ENCODE measurements around the gene RNF141. TPM values are rescaled to one million over a fixed set of nuclear protein-coding genes. Genes with fewer than 3 reads are reported as not detected.

The RNF141 gene
- total RNA-seq, 1 donor from 2014 or later = 31.2 TPM

DNA sequence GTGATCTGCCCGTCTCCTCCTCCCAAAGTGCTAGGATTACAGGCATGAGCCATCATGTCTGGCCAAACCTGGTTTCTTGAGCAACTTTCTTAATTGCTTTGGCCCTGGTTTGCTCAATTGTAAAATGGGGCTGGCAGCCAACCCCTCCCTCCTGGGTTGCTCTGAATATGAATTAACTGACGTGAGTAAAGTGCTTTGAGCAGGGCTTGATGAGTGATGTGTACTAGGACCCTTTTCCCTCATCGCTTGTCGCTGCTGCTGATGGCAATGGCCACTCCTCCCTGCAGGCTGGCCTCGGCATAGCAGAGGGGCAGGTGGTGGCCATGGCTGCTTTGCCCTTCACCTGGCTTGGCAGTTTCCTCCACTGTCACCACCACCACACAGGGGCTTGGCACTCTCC, 41.5 kb downstream of the RNF141 start:
- no peak overlapping the region for H3K4me3 ChIP-seq (ENCODE audit: insufficient read depth, low read depth, low read length)
- Mint-ChIP-seq H3K4me1 (ENCODE audit: low read depth, unreplicated experiment) (no peaks in the 10 kb centered on the region), H3K9me3 (ENCODE audit: unreplicated experiment) (no peaks in the 10 kb centered on the region), H3K4me3 (ENCODE audit: unreplicated experiment) (no peak overlapping the region), H3K27ac (ENCODE audit: unreplicated experiment) (no peak overlapping the region), H3K36me3 (ENCODE audit: low read depth, unreplicated experiment) (peaks cover 10% of the 10 kb centered on the region), H3K27me3 (ENCODE audit: low read depth, unreplicated experiment) (no peaks in the 10 kb centered on the region)
- H3K36me3 ChIP-seq (ENCODE audit: insufficient read depth, low read length) = no peaks in the 10 kb centered on the region
- no peaks in the 10 kb centered on the region for H3K4me1 ChIP-seq (ENCODE audit: insufficient read depth, low read length)
- H3K9ac ChIP-seq (ENCODE audit: low read length) = no peak overlapping the region
- H4K20me1 ChIP-seq (ENCODE audit: insufficient read depth, low read length) = no peaks in the 10 kb centered on the region
- FAIRE-seq (no peak), DNase-seq (ENCODE audit: low read depth) (no peak)
- H2AFZ ChIP-seq (ENCODE audit: low read depth, low read length) = no peak overlapping the region
- no peak overlapping the region for H3K4me2 ChIP-seq (ENCODE audit: low read length)
- H3K9me3 ChIP-seq (ENCODE audit: insufficient read depth, low read depth, low read length) = no peaks in the 10 kb centered on the region
- H3K27ac ChIP-seq (ENCODE audit: low read depth, low read length) = no peak overlapping the region
- no peaks in the 10 kb centered on the region for H3K79me2 ChIP-seq (ENCODE audit: insufficient read depth, low read length)
- H3K27me3 ChIP-seq (ENCODE audit: insufficient read depth, low read length) = no peaks in the 10 kb centered on the region
- TF ChIP-seq, protein P1, sequence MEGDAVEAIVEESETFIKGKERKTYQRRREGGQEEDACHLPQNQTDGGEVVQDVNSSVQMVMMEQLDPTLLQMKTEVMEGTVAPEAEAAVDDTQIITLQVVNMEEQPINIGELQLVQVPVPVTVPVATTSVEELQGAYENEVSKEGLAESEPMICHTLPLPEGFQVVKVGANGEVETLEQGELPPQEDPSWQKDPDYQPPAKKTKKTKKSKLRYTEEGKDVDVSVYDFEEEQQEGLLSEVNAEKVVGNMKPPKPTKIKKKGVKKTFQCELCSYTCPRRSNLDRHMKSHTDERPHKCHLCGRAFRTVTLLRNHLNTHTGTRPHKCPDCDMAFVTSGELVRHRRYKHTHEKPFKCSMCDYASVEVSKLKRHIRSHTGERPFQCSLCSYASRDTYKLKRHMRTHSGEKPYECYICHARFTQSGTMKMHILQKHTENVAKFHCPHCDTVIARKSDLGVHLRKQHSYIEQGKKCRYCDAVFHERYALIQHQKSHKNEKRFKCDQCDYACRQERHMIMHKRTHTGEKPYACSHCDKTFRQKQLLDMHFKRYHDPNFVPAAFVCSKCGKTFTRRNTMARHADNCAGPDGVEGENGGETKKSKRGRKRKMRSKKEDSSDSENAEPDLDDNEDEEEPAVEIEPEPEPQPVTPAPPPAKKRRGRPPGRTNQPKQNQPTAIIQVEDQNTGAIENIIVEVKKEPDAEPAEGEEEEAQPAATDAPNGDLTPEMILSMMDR (IDR thresholded peaks at IDR 0.05; ENCODE audit: insufficient read depth, low read depth, low read length) = no peak
- no peak for TF ChIP-seq EZH2 (IDR thresholded peaks at IDR 0.05; ENCODE audit: insufficient read depth, low read length)

DNA sequence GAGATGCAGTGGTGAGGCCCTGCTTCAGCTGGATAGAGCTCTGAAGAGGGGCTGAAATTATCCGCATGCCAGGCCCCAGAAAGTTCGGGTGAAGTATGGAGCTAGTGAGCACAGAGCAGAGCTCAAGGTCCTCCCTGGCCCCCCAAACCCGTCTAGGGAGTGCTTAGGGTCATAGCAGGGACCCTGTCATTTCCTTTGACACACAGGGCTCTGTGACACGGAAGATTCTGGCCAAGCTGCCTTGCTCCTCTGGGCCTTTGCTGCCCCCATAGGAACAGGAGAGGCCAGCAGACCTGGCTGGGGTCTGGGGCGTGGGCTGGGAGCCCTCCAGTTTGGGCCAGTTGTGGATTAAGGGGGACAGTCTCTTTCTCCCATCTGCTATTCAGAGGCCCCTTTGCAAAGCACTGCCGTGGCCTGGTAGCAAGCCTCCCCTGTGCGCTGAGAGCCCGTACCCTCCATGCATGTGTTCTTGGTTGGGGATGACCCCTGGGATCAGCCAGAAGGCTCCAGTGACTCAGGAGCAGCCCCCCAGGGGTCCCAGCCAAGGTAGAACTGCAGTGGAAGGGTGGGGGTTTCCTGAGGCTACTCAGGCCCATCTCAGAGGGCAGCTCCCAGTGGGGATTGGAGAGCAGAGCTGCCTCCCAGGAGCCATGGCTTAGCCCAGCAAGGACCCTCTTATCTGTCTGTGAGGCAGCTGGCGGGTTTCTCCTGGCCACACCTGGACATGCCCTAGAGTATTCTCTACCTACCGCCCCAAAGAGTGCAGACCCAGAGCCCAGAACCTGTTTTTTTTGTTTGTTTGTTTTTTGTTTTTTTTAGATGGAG, 42.3 kb downstream of the RNF141 start:
- H3K27ac Mint-ChIP-seq (ENCODE audit: unreplicated experiment) = no peak overlapping the region
- H3K36me3 ChIP-seq (ENCODE audit: insufficient read depth, low read length) = no peaks in the 10 kb centered on the region
- H3K4me1 ChIP-seq (ENCODE audit: insufficient read depth, low read length) = no peaks in the 10 kb centered on the region
- DNase-seq (ENCODE audit: low read depth) = no peak
- no peaks in the 10 kb centered on the region for H3K27me3 ChIP-seq (ENCODE audit: insufficient read depth, low read length)
- no peak overlapping the region for H3K4me3 Mint-ChIP-seq (ENCODE audit: unreplicated experiment)
- no peaks in the 10 kb centered on the region for H3K79me2 ChIP-seq (ENCODE audit: insufficient read depth, low read length)
- H3K4me1 Mint-ChIP-seq (ENCODE audit: low read depth, unreplicated experiment) = no peaks in the 10 kb centered on the region
- TF ChIP-seq EZH2 (IDR thresholded peaks at IDR 0.05; ENCODE audit: insufficient read depth, low read length) = no peak
- TF ChIP-seq, protein P1 (IDR thresholded peaks at IDR 0.05; ENCODE audit: insufficient read depth, low read depth, low read length) = no peak
- no peaks in the 10 kb centered on the region for H3K9me3 Mint-ChIP-seq (ENCODE audit: unreplicated experiment)
- no peak overlapping the region for H3K4me3 ChIP-seq (ENCODE audit: insufficient read depth, low read depth, low read length)
- no peaks in the 10 kb centered on the region for H4K20me1 ChIP-seq (ENCODE audit: insufficient read depth, low read length)
- FAIRE-seq = no peak
- no peaks in the 10 kb centered on the region for H3K9me3 ChIP-seq (ENCODE audit: insufficient read depth, low read depth, low read length)
- no peak overlapping the region for H3K4me2 ChIP-seq (ENCODE audit: low read length)
- peaks cover 15% of the 10 kb centered on the region for H3K36me3 Mint-ChIP-seq (ENCODE audit: low read depth, unreplicated experiment)
- no peak overlapping the region for H3K9ac ChIP-seq (ENCODE audit: low read length)
- H3K27ac ChIP-seq (ENCODE audit: low read depth, low read length) = no peak overlapping the region
- no peak overlapping the region for H2AFZ ChIP-seq (ENCODE audit: low read depth, low read length)
- no peaks in the 10 kb centered on the region for H3K27me3 Mint-ChIP-seq (ENCODE audit: low read depth, unreplicated experiment)

DNA sequence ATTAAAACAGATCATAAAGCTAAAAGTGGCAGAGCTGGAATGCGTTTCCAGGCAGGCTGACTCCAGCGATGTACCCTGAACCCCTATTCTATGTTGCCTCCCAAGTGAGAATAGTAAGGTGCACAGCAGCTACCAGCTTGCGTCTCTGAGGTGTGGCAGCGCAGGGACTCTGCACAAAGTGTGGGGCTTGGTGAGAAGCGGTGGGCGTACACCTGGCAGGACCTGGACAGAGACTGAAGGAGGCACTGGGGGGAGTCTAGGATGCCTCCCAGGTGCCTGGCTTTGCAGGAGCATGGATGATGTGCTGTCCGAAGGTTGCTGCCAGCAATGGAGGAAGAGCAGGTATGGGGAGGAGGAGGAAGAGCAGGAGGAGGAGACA, 43.0 kb downstream of the RNF141 start:
- Mint-ChIP-seq H3K4me3 (ENCODE audit: unreplicated experiment) (no peak overlapping the region), H3K27ac (ENCODE audit: unreplicated experiment) (no peak overlapping the region), H3K36me3 (ENCODE audit: low read depth, unreplicated experiment) (peaks cover 17% of the 10 kb centered on the region), H3K4me1 (ENCODE audit: low read depth, unreplicated experiment) (no peaks in the 10 kb centered on the region), H3K27me3 (ENCODE audit: low read depth, unreplicated experiment) (no peaks in the 10 kb centered on the region), H3K9me3 (ENCODE audit: unreplicated experiment) (no peaks in the 10 kb centered on the region)
- Histone ChIP-seq H3K4me1 (ENCODE audit: insufficient read depth, low read length) (no peaks in the 10 kb centered on the region), H3K27me3 (ENCODE audit: insufficient read depth, low read length) (no peaks in the 10 kb centered on the region), H3K9me3 (ENCODE audit: insufficient read depth, low read depth, low read length) (no peaks in the 10 kb centered on the region), H3K27ac (ENCODE audit: low read depth, low read length) (no peak overlapping the region), H3K36me3 (ENCODE audit: insufficient read depth, low read length) (no peaks in the 10 kb centered on the region), H3K79me2 (ENCODE audit: insufficient read depth, low read length) (no peaks in the 10 kb centered on the region), H3K4me2 (ENCODE audit: low read length) (no peak overlapping the region), H3K9ac (ENCODE audit: low read length) (no peak overlapping the region), H2AFZ (ENCODE audit: low read depth, low read length) (no peak overlapping the region), H3K4me3 (ENCODE audit: insufficient read depth, low read depth, low read length) (no peak overlapping the region), H4K20me1 (ENCODE audit: insufficient read depth, low read length) (no peaks in the 10 kb centered on the region)
- TF ChIP-seq EZH2 (IDR thresholded peaks at IDR 0.05; ENCODE audit: insufficient read depth, low read length) = no peak
- TF ChIP-seq, protein P1 (IDR thresholded peaks at IDR 0.05; ENCODE audit: insufficient read depth, low read depth, low read length) = no peak
- DNase-seq (ENCODE audit: low read depth) (no peak), FAIRE-seq (no peak)
